ENCODE measurements around the gene SCGB3A2. TPM values are rescaled to one million over a fixed set of nuclear protein-coding genes. Genes with fewer than 3 reads are reported as not detected.

The SCGB3A2 gene
- total and polyA plus RNA-seq, 2 of the 8 experiments (the other 6 are each of a cell fraction or from before 2014, with no cell fraction given): 47.1 to 63.6 TPM

DNA sequence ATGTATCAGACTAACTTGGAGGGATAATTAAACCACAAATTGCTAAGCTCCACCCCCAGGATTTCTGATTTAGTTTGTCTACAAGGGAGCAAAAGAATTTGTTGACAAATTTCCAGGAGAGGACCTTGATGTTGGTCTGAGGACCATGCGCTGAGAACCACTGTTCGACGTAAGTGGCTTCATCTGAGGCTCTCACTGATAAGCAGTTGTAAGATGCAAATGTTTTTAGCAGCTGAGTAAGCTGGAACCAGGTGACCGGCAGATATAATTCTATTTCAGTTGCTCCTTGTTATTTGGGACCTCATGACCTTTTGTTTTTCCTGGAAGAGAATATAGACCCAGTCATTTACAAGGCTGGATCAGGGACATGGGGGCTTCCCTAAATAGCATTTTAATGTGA is 32.9 kb upstream of the SCGB3A2 start:
- Histone ChIP-seq H2BK5ac (ENCODE audit: low read depth, low read length) (no peak overlapping the region), H3K14ac (ENCODE audit: insufficient read length) (no peak overlapping the region), H3K18ac (ENCODE audit: extremely low read depth, low read length) (no peak overlapping the region), H3K4me2 (ENCODE audit: insufficient read depth in 1 of 2, low read depth in 2 of 2, low read length in 2 of 2) (no peak overlapping the region), H3K56ac (replicated peaks; ENCODE audit: insufficient read length, low read depth, low read length) (no peak overlapping the region), H2BK15ac (ENCODE audit: low read length) (no peak overlapping the region), H3K79me1 (ENCODE audit: low read depth, low read length) (no peaks in the 10 kb centered on the region), H3K4ac (replicated peaks; ENCODE audit: insufficient read length, low read depth, low read length) (no peak overlapping the region), H2AK5ac (ENCODE audit: low read depth, low read length) (no peak overlapping the region), H3K9me3 (ENCODE audit: insufficient read depth in 2 of 2, low read depth in 1 of 2, low read length in 1 of 2) (no peaks in the 10 kb centered on the region), H2BK20ac (ENCODE audit: low read length) (no peak overlapping the region), H2BK12ac (ENCODE audit: low read depth, low read length) (no peak overlapping the region), H3K79me2 (ENCODE audit: control insufficient read depth in 1 of 2, insufficient read depth in 2 of 2, low read length in 2 of 2) (no peaks in the 10 kb centered on the region), H3K4me1 (replicated peaks in 1 of 4; ENCODE audit: control insufficient read depth in 3 of 4, insufficient read depth in 4 of 4, low read length in 3 of 4) (no peaks in the 10 kb centered on the region), H4K5ac (ENCODE audit: insufficient read length, low read depth, low read length) (no peak overlapping the region), H3K27me3 (replicated peaks in 1 of 4; ENCODE audit: control insufficient read depth in 3 of 4, extremely low read depth in 1 of 4, insufficient read depth in 3 of 4, low read length in 3 of 4) (no peaks in the 10 kb centered on the region), H4K8ac (ENCODE audit: extremely low read depth, insufficient read depth, low read length) (no peak overlapping the region), H3K27ac (ENCODE audit: low read depth, low read length) (no peak overlapping the region), H3K4me3 (ENCODE audit: extremely low read depth in 1 of 4, insufficient read depth in 2 of 4, low read depth in 3 of 4, low read length in 4 of 4) (no peak overlapping the region), H3K23me2 (ENCODE audit: low read depth, low read length) (no peaks in the 10 kb centered on the region), H2BK120ac (replicated peaks; ENCODE audit: low read depth, low read length) (no peak overlapping the region), H2AFZ (ENCODE audit: low read length) (no peak overlapping the region), H4K20me1 (replicated peaks in 1 of 2; ENCODE audit: control insufficient read depth in 1 of 2, insufficient read depth in 2 of 2, low read length in 2 of 2) (no peaks in the 10 kb centered on the region), H3K9ac (replicated peaks in 1 of 4; ENCODE audit: extremely low read depth in 1 of 4, low read depth in 3 of 4, low read length in 3 of 4) (no peak overlapping the region), H3K36me3 (ENCODE audit: control insufficient read depth in 2 of 4, insufficient read depth in 4 of 4, low read length in 3 of 4) (no peaks in the 10 kb centered on the region), H3K23ac (ENCODE audit: insufficient read length) (no peak overlapping the region), H4K91ac (replicated peaks; ENCODE audit: insufficient read length, low read length) (no peak overlapping the region)
- CTCF ChIA-PET (ENCODE audit: partially characterized antibody): interaction anchor here (1.5 to 2.8 kb wide), 3 partner anchors 11 to 885 kb away, joined by 3 to 19 read pairs (median 11); no protein-coding TSS in a partner anchor
- no peak for DNase-seq (ENCODE audit: low read depth in 1 of 2, low spot score in 2 of 2)
- FAIRE-seq: no peak
- WGBS, 2 experiments (ENCODE audit: extremely low coverage in 1 of 2, insufficient coverage in 1 of 2, insufficient read length in 1 of 2, insufficient replicate concordance in 2 of 2, low coverage in 1 of 2, low lambda C conversion rate in 2 of 2, missing lambda C conversion rate in 1 of 2): 93% methylated on average over 4 of the region's 4 CpGs; no CpG with 5 or more reads in 1 of the 2 experiments
- POLR2A ChIA-PET (ENCODE audit: partially characterized antibody): interaction anchor here (0.6 to 9.7 kb wide), 2 partner anchors 12 to 24 kb away, joined by 5 to 201 read pairs; no protein-coding TSS in a partner anchor
- TF ChIP-seq RBBP5 (IDR thresholded peaks at IDR 0.05; ENCODE audit: borderline replicate concordance, low read depth, low read length) (no peak), HDAC6 (IDR thresholded peaks at IDR 0.05; ENCODE audit: low read depth, low read length) (no peak), POU5F1 (IDR thresholded peaks at IDR 0.05; ENCODE audit: low read depth, low read length) (no peak), SP4 (IDR thresholded peaks at IDR 0.05; ENCODE audit: low read length) (no peak), RNF2 (IDR thresholded peaks at IDR 0.05; ENCODE audit: borderline replicate concordance, low read depth, low read length, missing control alignments, poor library complexity, severe bottlenecking) (no peak), KDM5A (IDR thresholded peaks at IDR 0.05; ENCODE audit: low read length) (no peak), CREB1 (IDR thresholded peaks at IDR 0.05) (no peak), BACH1 (IDR thresholded peaks at IDR 0.05; ENCODE audit: low read length) (no peak), SP1 (IDR thresholded peaks at IDR 0.05; ENCODE audit: low read depth, low read length) (no peak), SIN3A (conservative IDR thresholded peaks at IDR 0.05 in 1 of 2, IDR thresholded peaks at IDR 0.05 in 1 of 2; ENCODE audit: low read depth in 1 of 2, low read length in 2 of 2) (no peak), EP300 (IDR thresholded peaks at IDR 0.05; ENCODE audit: borderline replicate concordance in 1 of 2, low read depth in 2 of 2, low read length in 2 of 2) (no peak)
- TF ChIP-seq, protein P1, sequence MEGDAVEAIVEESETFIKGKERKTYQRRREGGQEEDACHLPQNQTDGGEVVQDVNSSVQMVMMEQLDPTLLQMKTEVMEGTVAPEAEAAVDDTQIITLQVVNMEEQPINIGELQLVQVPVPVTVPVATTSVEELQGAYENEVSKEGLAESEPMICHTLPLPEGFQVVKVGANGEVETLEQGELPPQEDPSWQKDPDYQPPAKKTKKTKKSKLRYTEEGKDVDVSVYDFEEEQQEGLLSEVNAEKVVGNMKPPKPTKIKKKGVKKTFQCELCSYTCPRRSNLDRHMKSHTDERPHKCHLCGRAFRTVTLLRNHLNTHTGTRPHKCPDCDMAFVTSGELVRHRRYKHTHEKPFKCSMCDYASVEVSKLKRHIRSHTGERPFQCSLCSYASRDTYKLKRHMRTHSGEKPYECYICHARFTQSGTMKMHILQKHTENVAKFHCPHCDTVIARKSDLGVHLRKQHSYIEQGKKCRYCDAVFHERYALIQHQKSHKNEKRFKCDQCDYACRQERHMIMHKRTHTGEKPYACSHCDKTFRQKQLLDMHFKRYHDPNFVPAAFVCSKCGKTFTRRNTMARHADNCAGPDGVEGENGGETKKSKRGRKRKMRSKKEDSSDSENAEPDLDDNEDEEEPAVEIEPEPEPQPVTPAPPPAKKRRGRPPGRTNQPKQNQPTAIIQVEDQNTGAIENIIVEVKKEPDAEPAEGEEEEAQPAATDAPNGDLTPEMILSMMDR (IDR thresholded peaks at IDR 0.05; ENCODE audit: control extremely low read depth in 1 of 3, insufficient read depth in 1 of 3, low read depth in 1 of 3, low read length in 3 of 3): no peak
